Left lung (tissue), 10 donors: ENCODE results near the gene MTMR1. TPM values are rescaled to one million over a fixed set of nuclear protein-coding genes. Genes with fewer than 3 reads are reported as not detected.

Experiments
- ATAC-seq: fragments of 200-7000 bp; cut with Tn5 transposase; one replicate; pipeline ENCODE4 v1.9.1; 2020; ENCODE audit warnings: moderate library complexity
- DNase-seq, 4 donors: peaks; one replicate each; pipeline ENCODE4 v3.0.0-alpha.2; 2013 to 2020
- H3K27ac ChIP-seq, 2 donors: fragments of 200-600 bp; sonication (generic) in 1 of 2; one replicate each; pipeline versions ENCODE4 v1.5.0 to v1.8.0; 2020 to 2021
- H3K27me3 ChIP-seq, 2 donors: fragments of 200-600 bp; sonication (generic) in 1 of 2; one replicate each; pipeline versions ENCODE4 v1.5.0 to v1.8.0; 2020 to 2021
- H3K36me3 ChIP-seq, 2 donors: fragments of 200-600 bp; sonication (generic) in 1 of 2; one replicate each; pipeline versions ENCODE4 v1.5.0 to v1.8.0; 2020 to 2021
- H3K4me1 ChIP-seq, 2 donors: fragments of 200-600 bp; one replicate each; pipeline ENCODE4 v1.8.0; 2021
- H3K4me3 ChIP-seq, 2 donors: fragments of 200-600 bp; sonication (generic) in 1 of 2; one replicate each; pipeline versions ENCODE4 v1.5.0 to v1.8.0; 2020 to 2021; ENCODE audit warnings: mild to moderate bottlenecking in 1 of 2
- H3K9me3 ChIP-seq, 2 donors: fragments of 200-600 bp; sonication (generic) in 1 of 2; one replicate each; pipeline versions ENCODE4 v1.5.0 to v1.8.0; 2020 to 2021
- CTCF ChIP-seq, 2 donors: fragments of 200-600 bp; sonication (generic) in 1 of 2; IDR thresholded peaks; one replicate each; pipeline versions ENCODE4 v1.5.0 to v1.8.0; 2021; ENCODE audit warnings: antibody characterized with exemption in 2 of 2
- intact Hi-C, 2 donors: fragments of 100-400 bp; cut with DNase I; formaldehyde crosslinking; loops; one replicate each; pipeline versions ENCODE4 v1.11.2 to v1.14.2; 2022
- polyA plus RNA-seq, 6 donors: library from polyadenylated mRNA; unstranded; fragments of 120-200 nt; gene quantifications; one replicate each; pipeline ENCODE4 v1.2.1, GENCODE V29; 2013; ENCODE audit not compliant: insufficient read length in 6 of 6
- total RNA-seq, 2 donors: library from RNA; stranded (reverse); fragmentation: NEBNext Ultra II Directional; extraction: Animal tissue kit (Norgen Biotek cat#: 25700); gene quantifications; one replicate each; pipeline ENCODE4 v1.2.1, GENCODE V29; 2021
- donor health status: DM: no; HTN: yes; CAD: no.
- donor health status: DM: no; HTN: no; CAD: no.

Gene MTMR1
- total and polyA plus RNA-seq, 8 donors, result 17.3 to 23.1 (median 20.7) TPM

- Histone ChIP-seq H3K9me3 (no peaks in the 10 kb centered on the region), H3K27me3 (no peaks in the 10 kb centered on the region), H3K4me3 (no peak overlapping the region), H3K4me1 (no peaks in the 10 kb centered on the region), H3K36me3 (no peaks in the 10 kb centered on the region), H3K27ac (no peak overlapping the region)
- no peak for TF ChIP-seq CTCF (IDR thresholded peaks at IDR 0.05)
- intact Hi-C loops, result no loop called here
- DNase-seq, result no peak
- ATAC-seq, result no peak
These were observed 120.7 kb downstream of the MTMR1 start for GRCh38 chrX:150813922-150814321.

Other genes starting within 250 kb of the MTMR1 start
- 10 to 100 TPM; 16.7 to 21.9 TPM for gene MTM1, start 124.8 kb upstream of the MTMR1 start, total RNA-seq
- gene MTM1, start 124.8 kb upstream of the MTMR1 start, polyA plus RNA-seq, result 10 to 100 TPM; 11.0 to 14.8 (median 13.0) TPM
- 10 to 100 TPM; 35.1 to 38.9 TPM for gene CD99L2, start 205.3 kb downstream of the MTMR1 start, total RNA-seq
- gene CD99L2, start 205.3 kb downstream of the MTMR1 start, polyA plus RNA-seq, result 10 to 100 TPM; 35.0 to 45.6 (median 41.3) TPM